ENCODE data around the gene TUBG2. TPM values are rescaled to one million over a fixed set of nuclear protein-coding genes. Genes with fewer than 3 reads are reported as not detected.

The TUBG2 gene
- total RNA-seq, 1 donor from 2014 or later = 15.6 TPM

DNA sequence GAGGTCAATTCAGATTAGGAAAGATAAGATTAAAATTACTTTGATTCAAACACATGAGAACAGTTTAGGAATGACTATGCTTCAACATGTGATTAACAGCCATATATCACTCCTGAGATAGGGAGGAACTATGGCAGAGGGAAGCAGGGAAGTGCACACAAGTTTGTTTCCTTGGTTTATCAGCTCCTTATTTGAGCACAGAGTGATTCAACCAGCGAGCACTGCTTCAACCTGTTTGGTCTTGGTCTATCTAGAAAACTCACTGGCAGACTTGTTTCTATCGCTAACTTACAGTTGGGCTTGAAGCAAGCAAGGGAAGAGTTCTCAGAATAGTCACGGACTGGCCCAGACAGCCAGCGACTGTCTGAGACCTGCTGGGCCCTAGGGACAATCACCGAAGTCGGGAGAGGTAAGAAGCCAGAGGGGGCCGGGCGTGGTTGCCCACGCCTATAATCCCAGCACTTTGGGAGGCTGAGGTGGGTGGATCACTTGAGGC, 26.1 kb upstream of the TUBG2 start:
- intact Hi-C loops (cut with micrococcal nuclease) = no loop called here
- Histone ChIP-seq H3K27me3 (ENCODE audit: low read depth) (no peaks in the 10 kb centered on the region), H3K36me3 (no peaks in the 10 kb centered on the region), H3K4me3 (no peak overlapping the region), H3K4me1 (no peaks in the 10 kb centered on the region), H3K27ac (replicated peaks) (no peak overlapping the region), H3K9me3 (replicated peaks) (no peaks in the 10 kb centered on the region)
- TF ChIP-seq, protein P1, sequence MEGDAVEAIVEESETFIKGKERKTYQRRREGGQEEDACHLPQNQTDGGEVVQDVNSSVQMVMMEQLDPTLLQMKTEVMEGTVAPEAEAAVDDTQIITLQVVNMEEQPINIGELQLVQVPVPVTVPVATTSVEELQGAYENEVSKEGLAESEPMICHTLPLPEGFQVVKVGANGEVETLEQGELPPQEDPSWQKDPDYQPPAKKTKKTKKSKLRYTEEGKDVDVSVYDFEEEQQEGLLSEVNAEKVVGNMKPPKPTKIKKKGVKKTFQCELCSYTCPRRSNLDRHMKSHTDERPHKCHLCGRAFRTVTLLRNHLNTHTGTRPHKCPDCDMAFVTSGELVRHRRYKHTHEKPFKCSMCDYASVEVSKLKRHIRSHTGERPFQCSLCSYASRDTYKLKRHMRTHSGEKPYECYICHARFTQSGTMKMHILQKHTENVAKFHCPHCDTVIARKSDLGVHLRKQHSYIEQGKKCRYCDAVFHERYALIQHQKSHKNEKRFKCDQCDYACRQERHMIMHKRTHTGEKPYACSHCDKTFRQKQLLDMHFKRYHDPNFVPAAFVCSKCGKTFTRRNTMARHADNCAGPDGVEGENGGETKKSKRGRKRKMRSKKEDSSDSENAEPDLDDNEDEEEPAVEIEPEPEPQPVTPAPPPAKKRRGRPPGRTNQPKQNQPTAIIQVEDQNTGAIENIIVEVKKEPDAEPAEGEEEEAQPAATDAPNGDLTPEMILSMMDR (IDR thresholded peaks at IDR 0.05; ENCODE audit: borderline replicate concordance) = no peak
- DNase-seq = no peak

DNA sequence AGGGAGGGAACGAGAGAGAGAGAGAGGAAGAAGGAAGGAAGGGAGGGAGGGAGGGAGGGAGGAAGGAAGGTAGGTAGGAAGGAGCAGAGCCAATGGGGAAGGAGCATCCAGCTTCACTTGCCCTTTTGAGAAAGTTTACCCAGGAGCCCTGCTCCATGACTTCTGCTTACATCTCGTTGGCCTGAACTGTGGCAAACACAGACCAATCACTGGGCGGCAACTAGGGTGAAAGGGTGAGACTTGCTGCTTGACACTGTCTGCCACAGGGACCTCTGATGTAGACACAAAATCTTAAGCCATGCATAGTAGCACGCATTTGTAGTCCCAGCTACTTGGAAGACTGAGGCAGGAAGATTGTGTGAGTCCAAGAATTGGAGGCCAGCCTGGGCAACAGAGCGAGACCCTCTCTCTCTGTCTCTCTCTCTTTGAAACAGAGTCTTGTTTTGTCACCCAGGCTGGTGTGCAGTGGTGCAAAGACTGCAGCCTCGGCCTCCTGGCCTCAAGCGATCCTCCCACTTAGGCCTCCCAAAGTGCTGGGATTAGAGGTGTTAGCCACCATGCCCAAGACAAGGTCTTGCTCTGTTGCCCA, 19.5 kb upstream of the TUBG2 start:
- H3K36me3 ChIP-seq = no peaks in the 10 kb centered on the region
- no peak for DNase-seq
- H3K4me1 ChIP-seq = no peaks in the 10 kb centered on the region
- H3K27ac ChIP-seq (replicated peaks) = no peak overlapping the region
- H3K27me3 ChIP-seq (ENCODE audit: low read depth) = no peaks in the 10 kb centered on the region
- TF ChIP-seq, protein P1 (IDR thresholded peaks at IDR 0.05; ENCODE audit: borderline replicate concordance) = no peak
- no peaks in the 10 kb centered on the region for H3K9me3 ChIP-seq (replicated peaks)
- H3K4me3 ChIP-seq = no peak overlapping the region
- intact Hi-C loops (cut with micrococcal nuclease) = no loop called here

DNA sequence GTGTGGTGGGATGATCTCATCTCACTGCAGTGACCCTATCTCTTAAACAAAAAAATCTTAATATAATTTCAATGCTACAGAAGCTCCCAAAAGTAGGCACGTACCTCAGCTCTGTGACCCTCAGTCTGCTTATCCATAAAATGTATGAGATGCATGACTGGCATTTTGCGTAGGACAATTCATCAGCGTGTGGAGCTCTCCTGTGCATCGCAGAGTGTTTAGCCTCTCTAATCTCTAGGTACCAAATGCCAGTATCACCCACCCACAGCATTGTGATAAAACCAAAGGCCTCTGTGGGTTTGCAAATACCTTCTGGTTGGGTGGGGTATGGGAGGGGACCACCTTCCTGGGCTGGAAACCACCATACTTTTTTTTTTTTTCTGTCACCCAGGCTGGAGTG, 19.0 kb upstream of the TUBG2 start:
- Histone ChIP-seq H3K27me3 (ENCODE audit: low read depth) (no peaks in the 10 kb centered on the region), H3K27ac (replicated peaks) (no peak overlapping the region), H3K4me3 (no peak overlapping the region), H3K9me3 (replicated peaks) (no peaks in the 10 kb centered on the region), H3K36me3 (no peaks in the 10 kb centered on the region), H3K4me1 (no peaks in the 10 kb centered on the region)
- intact Hi-C loops (cut with micrococcal nuclease) = no loop called here
- no peak for DNase-seq
- TF ChIP-seq, protein P1 (IDR thresholded peaks at IDR 0.05; ENCODE audit: borderline replicate concordance) = no peak

DNA sequence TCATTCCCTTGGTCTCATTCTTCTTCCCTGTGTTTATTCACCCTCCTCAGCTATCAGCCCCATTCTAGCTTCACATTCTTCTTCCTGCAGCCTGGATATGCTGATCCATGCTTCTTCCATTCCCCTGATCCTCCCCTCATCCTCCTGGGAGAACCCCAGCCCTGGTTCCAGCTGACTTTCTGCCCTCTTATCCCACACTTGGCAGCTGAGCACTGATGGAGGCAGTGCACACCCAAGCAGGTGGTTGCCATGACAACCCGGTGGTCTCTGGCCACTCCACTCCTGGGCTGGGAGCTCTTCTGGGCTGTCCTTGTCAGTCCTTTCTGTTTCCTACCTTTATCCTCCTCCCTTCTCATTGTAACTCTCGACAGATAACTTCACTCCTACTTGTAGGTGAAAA, 16.7 kb upstream of the TUBG2 start:
- no peak for DNase-seq
- no peak overlapping the region for H3K4me3 ChIP-seq
- no peaks in the 10 kb centered on the region for H3K27me3 ChIP-seq (ENCODE audit: low read depth)
- no peaks in the 10 kb centered on the region for H3K9me3 ChIP-seq (replicated peaks)
- TF ChIP-seq, protein P1 (IDR thresholded peaks at IDR 0.05; ENCODE audit: borderline replicate concordance) = no peak
- intact Hi-C loops (cut with micrococcal nuclease) = no loop called here
- no peak overlapping the region for H3K27ac ChIP-seq (replicated peaks)
- no peaks in the 10 kb centered on the region for H3K36me3 ChIP-seq
- H3K4me1 ChIP-seq = no peaks in the 10 kb centered on the region

DNA sequence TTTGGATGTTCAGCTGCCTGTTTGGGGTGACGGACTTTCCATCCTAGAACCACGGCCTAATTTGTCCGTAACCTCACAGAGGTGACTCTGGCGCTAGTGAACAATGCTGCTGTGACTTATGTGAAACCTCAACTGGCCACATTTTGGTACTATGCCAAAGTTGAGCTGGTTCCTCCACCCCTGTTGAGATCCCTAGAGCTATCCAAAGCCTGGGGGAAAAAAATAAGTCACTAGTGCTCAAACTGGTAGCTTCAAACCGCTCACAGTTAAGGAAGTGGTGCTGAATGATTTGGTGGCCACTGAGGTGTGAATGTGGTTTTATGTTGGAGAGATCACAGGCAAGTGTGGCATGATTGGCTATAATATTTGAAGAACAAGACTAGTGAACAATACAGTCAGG, 11.3 kb upstream of the TUBG2 start:
- Histone ChIP-seq H3K4me1 (no peaks in the 10 kb centered on the region), H3K4me3 (no peak overlapping the region), H3K9me3 (replicated peaks) (no peaks in the 10 kb centered on the region), H3K27me3 (ENCODE audit: low read depth) (no peaks in the 10 kb centered on the region), H3K27ac (replicated peaks) (no peak overlapping the region), H3K36me3 (no peaks in the 10 kb centered on the region)
- TF ChIP-seq, protein P1 (IDR thresholded peaks at IDR 0.05; ENCODE audit: borderline replicate concordance) = no peak
- intact Hi-C loops (cut with micrococcal nuclease) = no loop called here
- DNase-seq = no peak
